ENCODE data around the gene XRCC6. TPM values are rescaled to one million over a fixed set of nuclear protein-coding genes. Genes with fewer than 3 reads are reported as not detected.
"Not testable (repeated sequence)": the region's sequence is repeated elsewhere in the genome, so short reads cannot be mapped to it uniquely, and the experiment has no call there.

XRCC6 gene
- total RNA-seq, 3 donors from 2014 or later, result 515 to 540 (median 521) TPM

DNA sequence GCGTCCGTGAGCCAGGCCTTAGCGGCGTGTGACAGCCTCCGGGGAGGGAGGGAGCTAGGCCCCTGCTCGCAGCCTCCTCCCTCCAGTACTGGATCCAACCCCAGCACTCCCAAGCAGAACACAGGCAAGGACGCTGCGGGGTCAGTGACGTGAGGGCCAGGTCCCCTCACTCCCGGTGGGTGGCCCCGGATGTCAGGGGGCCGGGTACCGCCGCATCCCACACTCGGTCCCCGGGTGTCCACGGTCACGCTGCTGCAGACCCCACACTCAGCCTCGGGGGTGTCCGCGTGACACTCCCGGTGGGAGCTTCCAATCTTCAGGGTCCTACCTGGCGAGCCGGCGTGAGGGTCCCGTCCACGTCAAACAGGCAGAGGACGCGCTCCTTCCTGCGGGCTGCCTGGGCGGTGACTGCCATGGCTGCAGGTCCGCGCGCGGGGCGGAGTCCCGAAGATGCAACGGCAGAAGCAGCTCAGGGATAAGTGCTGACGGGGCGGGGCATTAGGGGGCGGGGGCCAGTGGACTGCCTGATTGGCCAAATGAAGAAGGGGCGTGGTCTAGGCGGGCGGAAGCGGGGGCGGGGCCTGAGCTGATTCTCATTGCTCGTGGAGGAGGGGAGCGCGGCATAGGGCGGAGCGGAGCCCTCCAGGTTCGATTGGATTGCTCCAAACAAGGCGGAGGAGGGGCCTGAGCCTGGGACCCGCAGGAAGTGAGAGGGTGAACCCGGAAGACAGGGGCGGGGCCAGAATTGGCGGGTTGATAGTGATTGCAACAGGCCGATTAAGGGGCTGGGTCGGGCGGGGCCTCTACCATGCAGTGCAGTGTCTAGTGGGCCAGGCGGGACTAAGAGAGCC, 31.5 kb upstream of the XRCC6 start, which contains the start of gene PMM1:
TSS of gene PMM1 (minus strand) at position 450 of the 851 bp plus-strand sequence. CDS start at position 415, 35 bp downstream.
- peak; percentile 98 for ATAC-seq
- H3K36me3 Mint-ChIP-seq (ENCODE audit: insufficient read depth), result no peaks in the 10 kb centered on the region
- H3K27me3 Mint-ChIP-seq (ENCODE audit: low read depth), result no peaks in the 10 kb centered on the region
- H3K4me1 Mint-ChIP-seq (ENCODE audit: low read depth), result peaks cover 22% of the 10 kb centered on the region
- DNase-seq, result peak; percentile 100
- peak within 1 kb of the TSS; percentile 91 for H3K4me3 Mint-ChIP-seq
- no peaks in the 10 kb centered on the region for H3K9me3 Mint-ChIP-seq

DNA sequence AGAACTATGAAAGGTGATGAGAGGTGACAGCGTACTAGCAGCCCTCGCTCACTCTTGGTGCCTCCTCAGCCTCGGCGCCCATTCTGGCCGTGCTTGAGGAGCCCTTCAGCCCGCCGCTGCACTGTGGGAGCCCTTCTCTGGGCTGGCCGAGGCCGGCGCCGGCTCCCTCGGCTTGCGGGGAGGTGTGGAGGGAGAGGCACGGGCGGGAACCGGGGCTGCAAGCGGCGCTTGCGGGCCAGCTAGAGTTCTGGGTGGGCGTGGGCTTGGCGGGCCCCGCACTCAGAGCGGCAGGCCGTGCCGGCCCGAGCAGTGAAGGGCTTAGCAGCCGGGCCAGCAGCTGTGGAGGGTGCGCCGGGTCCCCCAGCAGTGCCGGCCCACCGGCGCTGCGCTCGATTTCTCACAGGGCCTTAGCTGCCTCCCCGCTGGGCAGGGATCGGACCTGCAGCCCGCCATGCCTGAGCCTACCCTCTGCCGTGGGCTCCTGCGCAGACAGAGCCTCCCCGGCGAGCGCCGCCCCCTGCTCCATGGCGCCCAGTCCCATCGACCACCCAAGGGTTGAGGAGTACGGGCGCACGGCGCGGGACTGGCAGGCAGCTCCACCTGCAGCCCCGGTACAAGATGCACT, 27.6 kb upstream of the XRCC6 start:
- not testable (repeated sequence) for H3K9me3 Mint-ChIP-seq; H3K27me3 Mint-ChIP-seq (ENCODE audit: low read depth); DNase-seq; H3K36me3 Mint-ChIP-seq (ENCODE audit: insufficient read depth); ATAC-seq; H3K4me3 Mint-ChIP-seq
- peaks cover 11% of the 10 kb centered on the region for H3K4me1 Mint-ChIP-seq (ENCODE audit: low read depth)

DNA sequence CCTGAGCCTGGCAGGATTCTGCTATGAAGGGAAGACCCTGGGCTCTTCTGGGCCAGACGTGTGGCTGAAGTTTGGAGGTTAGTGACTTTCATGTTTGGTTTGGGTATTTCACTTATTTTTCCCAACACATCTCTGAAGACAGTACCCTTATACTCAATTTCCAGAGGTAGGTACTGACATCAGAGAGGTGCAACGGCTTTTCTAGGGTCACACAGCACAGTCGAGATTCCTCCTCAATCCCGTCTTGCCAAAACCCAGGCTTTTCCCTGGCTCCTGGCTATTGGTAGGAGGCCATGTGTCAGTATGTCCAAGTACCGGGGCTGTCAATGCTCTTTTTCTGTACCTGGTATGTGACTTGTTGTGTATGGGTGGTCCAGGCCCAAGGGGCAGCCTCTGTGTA, 25.4 kb upstream of the XRCC6 start:
- Mint-ChIP-seq H3K4me3 (no peak overlapping the region), H3K9me3 (no peaks in the 10 kb centered on the region), H3K4me1 (ENCODE audit: low read depth) (peaks cover 1% of the 10 kb centered on the region), H3K27me3 (ENCODE audit: low read depth) (no peaks in the 10 kb centered on the region), H3K36me3 (ENCODE audit: insufficient read depth) (peaks cover 10% of the 10 kb centered on the region)
- ATAC-seq (no peak), DNase-seq (no peak)

DNA sequence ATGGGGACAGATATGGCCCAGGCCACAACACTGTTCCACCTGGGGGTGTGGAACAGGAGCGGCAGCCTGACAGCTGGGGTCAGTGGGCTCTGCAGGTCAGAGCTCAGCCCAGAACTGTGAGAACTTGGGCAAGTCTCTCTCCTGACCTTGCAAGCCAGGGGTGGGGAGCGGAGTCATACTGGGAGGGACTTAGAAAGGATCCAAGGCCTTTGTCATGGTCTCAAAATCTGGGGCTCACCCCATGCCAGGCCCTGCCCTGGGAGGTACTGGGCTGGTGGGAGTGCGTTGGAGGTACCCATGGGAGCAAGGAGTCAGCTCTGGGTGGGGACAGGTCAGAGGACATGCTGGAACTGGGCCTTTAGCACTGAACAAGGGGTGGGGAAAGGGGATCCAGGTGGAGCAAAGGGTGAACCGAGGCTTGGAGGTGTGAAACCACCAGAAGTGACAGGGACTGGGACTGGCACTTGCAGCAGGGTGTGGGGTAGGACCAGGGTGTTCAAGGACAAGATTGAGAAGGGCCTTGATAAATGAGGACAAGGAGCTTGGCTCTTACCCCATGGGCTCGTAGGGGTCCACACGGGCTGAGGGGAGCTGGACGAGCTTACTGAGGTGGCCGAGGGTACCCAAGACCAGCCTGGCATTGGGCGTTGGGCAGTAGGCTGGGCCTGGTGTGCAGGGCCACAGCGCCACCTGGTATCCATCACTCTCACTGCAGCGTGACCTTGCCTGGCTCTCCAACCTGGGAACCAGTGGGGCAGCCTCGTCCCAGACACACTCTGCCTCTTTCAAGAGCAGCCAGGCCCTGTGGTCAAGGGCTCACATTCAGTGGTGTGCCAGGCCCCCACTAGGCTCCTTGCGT, 24.1 kb upstream of the XRCC6 start:
- DNase-seq, result peak; percentile 21

DNA sequence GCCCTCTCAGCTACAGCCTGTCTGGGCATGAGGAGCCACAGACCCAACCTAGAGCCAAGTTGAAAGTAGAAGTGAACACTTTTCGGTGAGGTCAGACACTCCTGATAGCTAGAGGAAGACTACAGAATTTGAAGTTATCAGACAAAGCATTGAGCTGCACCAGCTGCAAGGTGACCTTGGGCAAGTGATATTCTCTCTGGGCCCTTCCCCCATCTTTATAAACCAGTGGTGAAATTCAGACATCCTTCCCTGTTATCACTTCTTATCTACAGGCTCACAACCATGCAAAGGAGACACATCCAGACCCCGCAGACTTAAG, 23.5 kb upstream of the XRCC6 start:
- ATAC-seq (no peak), DNase-seq (no peak)
- Mint-ChIP-seq H3K36me3 (ENCODE audit: insufficient read depth) (peaks cover 25% of the 10 kb centered on the region), H3K4me1 (ENCODE audit: low read depth) (peaks cover 3% of the 10 kb centered on the region), H3K27me3 (ENCODE audit: low read depth) (no peaks in the 10 kb centered on the region), H3K4me3 (no peak overlapping the region), H3K9me3 (no peaks in the 10 kb centered on the region)

More for the DNA sequence above, 24.1 kb upstream of the XRCC6 start:
- Mint-ChIP-seq H3K36me3 (ENCODE audit: insufficient read depth) (peaks cover 19% of the 10 kb centered on the region), H3K4me1 (ENCODE audit: low read depth) (no peaks in the 10 kb centered on the region), H3K9me3 (no peaks in the 10 kb centered on the region), H3K27me3 (ENCODE audit: low read depth) (no peaks in the 10 kb centered on the region), H3K4me3 (no peak overlapping the region)
- peak; percentile 63 to 73 for ATAC-seq

DNA sequence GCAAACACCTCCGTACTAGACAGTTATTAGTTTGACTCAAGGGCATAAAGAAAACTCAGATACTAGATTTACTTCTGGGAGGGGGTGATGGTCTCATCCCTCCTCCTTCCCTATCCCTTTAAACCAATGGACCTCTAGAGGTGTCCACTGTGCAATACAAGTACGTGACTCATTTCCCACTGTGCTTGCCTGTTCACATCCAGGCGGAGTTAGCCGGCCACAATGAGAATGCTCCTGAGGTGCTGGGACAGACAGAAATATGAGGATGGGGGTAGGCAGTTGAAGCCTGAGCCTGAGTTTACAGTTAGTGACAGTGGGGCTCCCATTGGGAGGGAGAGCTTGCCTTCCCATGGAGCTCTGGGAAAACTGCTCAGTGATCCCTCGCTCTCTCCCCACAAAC, 23.0 kb upstream of the XRCC6 start:
- peaks cover 30% of the 10 kb centered on the region for H3K36me3 Mint-ChIP-seq (ENCODE audit: insufficient read depth)
- DNase-seq (no peak), ATAC-seq (no peak)
- H3K4me3 Mint-ChIP-seq, result no peak overlapping the region
- peaks cover 8% of the 10 kb centered on the region for H3K4me1 Mint-ChIP-seq (ENCODE audit: low read depth)
- no peaks in the 10 kb centered on the region for H3K27me3 Mint-ChIP-seq (ENCODE audit: low read depth)
- no peaks in the 10 kb centered on the region for H3K9me3 Mint-ChIP-seq

DNA sequence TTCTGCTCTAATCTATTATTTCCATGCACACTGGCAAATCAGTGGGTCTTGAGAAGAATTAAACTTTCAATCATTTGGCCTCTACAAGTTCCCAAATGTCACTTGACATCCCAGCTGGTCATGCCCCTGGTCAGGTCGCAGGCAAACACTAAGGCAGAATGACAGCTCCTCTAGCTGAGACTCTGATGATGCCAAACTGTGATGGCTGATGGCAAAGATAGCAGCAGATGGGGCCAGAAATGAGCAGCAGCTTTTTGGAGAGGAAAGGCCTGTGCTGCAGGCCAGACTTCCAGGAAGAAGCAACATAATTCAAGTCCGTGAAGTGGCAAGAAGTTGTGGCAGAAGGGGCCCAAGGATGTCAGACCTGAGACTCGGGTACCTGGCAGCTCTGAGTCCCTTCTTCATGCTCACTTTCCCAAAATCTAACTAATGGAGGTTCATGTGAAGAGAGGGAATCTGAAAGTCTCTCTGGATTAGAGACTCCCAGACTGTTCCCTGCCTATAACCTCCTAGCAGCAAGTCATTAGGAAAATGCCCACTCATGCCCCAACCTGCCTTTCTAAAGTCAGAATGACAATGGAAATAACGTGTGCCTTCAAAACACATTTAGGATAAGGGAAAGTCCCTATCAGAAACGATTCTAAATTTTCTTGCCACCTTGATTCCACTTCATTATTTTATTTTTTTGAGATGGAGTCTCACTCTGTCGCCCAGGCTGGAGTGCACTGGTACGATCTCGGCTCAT, 22.0 kb upstream of the XRCC6 start:
- H3K36me3 Mint-ChIP-seq (ENCODE audit: insufficient read depth), result peaks cover 35% of the 10 kb centered on the region
- H3K27me3 Mint-ChIP-seq (ENCODE audit: low read depth), result no peaks in the 10 kb centered on the region
- ATAC-seq (no peak), DNase-seq (no peak)
- no peaks in the 10 kb centered on the region for H3K9me3 Mint-ChIP-seq
- no peak overlapping the region for H3K4me3 Mint-ChIP-seq
- H3K4me1 Mint-ChIP-seq (ENCODE audit: low read depth), result peaks cover 17% of the 10 kb centered on the region

DNA sequence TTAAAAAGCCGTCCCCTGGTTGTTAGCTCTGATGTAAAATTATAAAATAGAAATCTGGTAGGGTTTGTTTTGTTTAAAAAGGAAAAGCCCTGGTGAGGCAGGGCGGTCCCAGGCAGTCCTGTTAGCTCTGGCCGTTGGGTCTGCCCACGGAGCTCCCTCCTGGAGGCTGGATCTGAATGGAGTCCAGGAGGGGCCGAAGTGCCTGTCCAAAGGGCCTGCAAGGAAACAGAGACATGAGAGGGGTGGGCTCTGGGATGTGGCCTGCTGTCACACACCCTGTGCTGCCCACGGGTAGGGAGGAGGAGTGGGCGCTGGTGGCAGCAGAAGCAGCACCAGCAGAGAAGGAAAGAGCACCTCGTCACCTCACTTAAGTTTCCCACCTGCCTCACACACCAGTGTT, 20.1 kb upstream of the XRCC6 start:
- Mint-ChIP-seq H3K4me3 (no peak overlapping the region), H3K9me3 (no peaks in the 10 kb centered on the region), H3K36me3 (ENCODE audit: insufficient read depth) (peaks cover 53% of the 10 kb centered on the region), H3K27me3 (ENCODE audit: low read depth) (peaks cover 2% of the 10 kb centered on the region), H3K4me1 (ENCODE audit: low read depth) (peaks cover 28% of the 10 kb centered on the region)
- ATAC-seq (no peak), DNase-seq (no peak)

DNA sequence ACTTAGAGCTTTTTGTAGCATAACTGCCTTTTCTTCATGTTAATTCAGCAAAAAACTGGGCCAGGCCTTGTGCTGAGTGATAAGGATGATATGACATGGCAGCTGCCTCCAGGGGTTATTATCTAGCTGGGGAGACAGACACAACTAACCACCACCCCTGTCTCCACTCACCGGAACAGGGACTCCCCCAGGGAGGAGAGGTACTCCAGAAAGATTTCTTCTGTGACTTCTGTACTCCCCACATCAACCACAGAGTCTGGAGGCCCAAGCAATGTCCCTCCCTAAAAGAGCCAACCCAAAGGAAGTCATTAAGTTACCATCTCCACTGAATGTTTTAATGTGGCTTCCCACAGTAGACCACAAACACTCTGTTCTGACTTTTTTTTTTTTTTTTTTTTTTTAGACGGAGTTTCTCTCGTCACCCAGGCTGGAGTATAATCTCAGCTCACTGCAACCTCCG, 17.2 kb upstream of the XRCC6 start:
- DNase-seq (peak; percentile 24), ATAC-seq (peak; percentile 100)
- peaks cover 30% of the 10 kb centered on the region for H3K4me1 Mint-ChIP-seq (ENCODE audit: low read depth)
- H3K36me3 Mint-ChIP-seq (ENCODE audit: insufficient read depth), result peaks cover 61% of the 10 kb centered on the region
- no peak overlapping the region for H3K4me3 Mint-ChIP-seq
- H3K9me3 Mint-ChIP-seq, result no peaks in the 10 kb centered on the region
- H3K27me3 Mint-ChIP-seq (ENCODE audit: low read depth), result peaks cover 2% of the 10 kb centered on the region

DNA sequence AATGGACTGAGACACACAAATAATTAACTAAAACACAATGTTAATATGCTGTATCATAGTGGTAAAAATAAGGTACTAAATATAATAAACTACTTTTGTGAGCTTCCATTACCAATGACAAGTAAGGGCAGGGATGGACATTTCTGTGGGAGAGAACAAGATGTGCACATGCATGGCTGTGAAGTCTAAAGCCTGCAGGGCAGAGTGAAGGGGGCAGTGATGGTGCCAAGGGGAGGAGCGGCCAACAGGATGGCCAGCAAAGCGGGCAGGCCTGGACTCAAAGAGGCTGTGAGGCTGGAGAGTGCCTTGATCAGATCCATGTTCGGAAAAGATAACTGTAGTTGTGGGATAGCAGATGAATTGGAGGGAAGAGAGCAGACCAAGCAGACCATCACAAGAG, 12.7 kb upstream of the XRCC6 start:
- H3K9me3 Mint-ChIP-seq, result no peaks in the 10 kb centered on the region
- DNase-seq (no peak), ATAC-seq (no peak)
- peaks cover 44% of the 10 kb centered on the region for H3K36me3 Mint-ChIP-seq (ENCODE audit: insufficient read depth)
- H3K4me3 Mint-ChIP-seq, result no peak overlapping the region
- H3K4me1 Mint-ChIP-seq (ENCODE audit: low read depth), result peaks cover 20% of the 10 kb centered on the region
- peaks cover 2% of the 10 kb centered on the region for H3K27me3 Mint-ChIP-seq (ENCODE audit: low read depth)

DNA sequence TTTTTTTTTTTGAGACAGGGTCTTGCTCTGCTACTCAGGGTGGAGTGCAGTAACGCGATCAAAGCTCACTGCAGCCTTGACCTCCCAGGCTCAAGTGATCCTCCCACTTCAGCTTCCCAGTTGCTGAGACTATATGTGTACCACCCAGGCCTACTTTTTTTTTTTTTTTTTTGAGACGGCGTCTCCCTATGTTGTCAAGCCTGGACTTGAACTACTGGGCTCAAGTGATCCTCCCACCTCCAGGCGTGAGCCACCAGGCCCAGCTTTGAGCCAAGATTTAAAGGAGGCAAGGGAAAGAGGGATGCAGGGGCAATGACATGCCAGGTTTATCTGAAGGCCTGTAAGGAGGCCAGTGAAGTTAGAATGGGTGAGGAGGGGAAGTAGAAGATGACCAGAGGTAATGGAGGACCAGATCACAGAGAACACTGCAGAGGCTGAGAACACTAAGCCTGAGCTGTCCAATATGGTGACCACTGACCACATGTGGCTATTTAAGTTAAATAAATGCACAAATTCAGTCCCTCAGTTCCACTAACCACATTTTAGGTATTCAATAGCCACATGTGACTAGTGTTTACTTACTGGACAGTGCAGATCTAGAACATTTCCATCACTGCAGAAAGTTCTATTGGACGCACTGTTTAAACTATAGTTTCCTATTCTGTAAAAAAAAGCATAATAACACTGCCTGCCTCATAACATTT, 8.3 kb upstream of the XRCC6 start:
- peaks cover 24% of the 10 kb centered on the region for H3K36me3 Mint-ChIP-seq (ENCODE audit: insufficient read depth)

DNA sequence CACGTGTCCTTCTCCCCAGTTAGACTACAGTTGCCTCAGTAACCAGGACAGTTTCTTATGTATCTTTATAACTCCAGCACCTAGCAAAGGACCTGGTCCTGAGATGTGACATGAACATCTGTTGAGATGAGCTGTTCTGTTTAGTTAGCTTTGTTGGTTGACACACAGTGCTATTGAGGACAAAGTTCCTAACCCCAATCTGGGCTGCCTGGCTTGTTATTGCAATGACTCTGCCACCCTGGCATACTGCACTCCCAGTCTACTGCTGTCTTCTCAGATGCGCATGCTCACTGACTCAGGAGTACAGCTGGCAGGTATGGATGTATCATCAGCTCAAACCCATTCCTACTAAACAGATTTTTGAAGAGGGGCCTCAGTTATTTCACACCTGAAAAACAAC, 7.6 kb upstream of the XRCC6 start:
- no peak for ATAC-seq
- peaks cover 17% of the 10 kb centered on the region for H3K4me1 Mint-ChIP-seq (ENCODE audit: low read depth)

More for the DNA sequence above, 8.3 kb upstream of the XRCC6 start:
- DNase-seq, result no peak
- H3K4me1 Mint-ChIP-seq (ENCODE audit: low read depth), result peaks cover 12% of the 10 kb centered on the region
- no peaks in the 10 kb centered on the region for H3K9me3 Mint-ChIP-seq
- no peaks in the 10 kb centered on the region for H3K27me3 Mint-ChIP-seq (ENCODE audit: low read depth)
- ATAC-seq, result no peak
- H3K4me3 Mint-ChIP-seq, result no peak overlapping the region

DNA sequence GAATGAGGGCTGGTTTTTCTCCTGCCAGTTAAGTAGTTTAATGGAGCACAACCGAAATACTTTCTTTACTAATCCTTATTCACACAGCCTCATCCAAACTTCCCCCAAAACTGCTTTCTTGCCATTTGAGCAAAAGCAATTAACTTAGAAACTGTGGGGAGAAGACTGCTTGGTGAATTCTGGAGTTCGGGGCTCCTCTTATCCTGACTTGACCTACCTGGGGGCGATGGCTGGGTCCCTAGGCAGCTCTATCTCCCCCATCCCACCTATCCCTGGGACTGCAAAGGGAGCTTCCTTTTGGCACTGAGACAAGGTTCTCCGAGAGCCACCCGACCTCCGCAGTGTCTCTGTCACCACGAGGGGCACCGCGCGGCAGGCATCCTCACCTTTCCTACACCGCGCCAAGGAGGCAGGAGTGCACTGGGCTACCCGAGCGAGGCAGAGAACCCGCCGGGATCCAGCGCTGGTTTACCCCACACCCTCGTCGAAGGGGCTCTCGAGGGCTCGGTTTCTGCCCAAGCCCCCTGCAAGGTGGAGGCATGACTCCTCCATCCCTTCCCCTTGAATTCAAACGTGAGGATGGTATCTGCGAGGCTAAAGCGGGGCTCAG, 1.0 kb upstream of the XRCC6 start:
- Mint-ChIP-seq H3K4me1 (ENCODE audit: low read depth) (peaks cover 42% of the 10 kb centered on the region), H3K27me3 (ENCODE audit: low read depth) (no peaks in the 10 kb centered on the region), H3K4me3 (peak overlapping the region; percentile 99), H3K36me3 (ENCODE audit: insufficient read depth) (peaks cover 22% of the 10 kb centered on the region), H3K9me3 (no peaks in the 10 kb centered on the region)
- ATAC-seq (peak; percentile 20 to 23), DNase-seq (peak; percentile 41)

More for the DNA sequence above, 7.6 kb upstream of the XRCC6 start:
- H3K9me3 Mint-ChIP-seq, result no peaks in the 10 kb centered on the region
- no peak overlapping the region for H3K4me3 Mint-ChIP-seq
- H3K36me3 Mint-ChIP-seq (ENCODE audit: insufficient read depth), result peaks cover 21% of the 10 kb centered on the region
- no peak for DNase-seq
- H3K27me3 Mint-ChIP-seq (ENCODE audit: low read depth), result no peaks in the 10 kb centered on the region
